HepG2 (cell line): ENCODE data around the gene TLNRD1. TPM values are rescaled to one million over a fixed set of nuclear protein-coding genes. Genes with fewer than 3 reads are reported as not detected.

ENCODE experiments used
- CENPX ChIP-seq: sonication (generic); formaldehyde crosslinking; IDR thresholded peaks from 2 replicates; pipeline ENCODE4 v1.9.0; 2021; ENCODE audit warnings: mild to moderate bottlenecking, missing genetic modification reagents, moderate library complexity
- CREB1 ChIP-seq, 2 experiments: fragments of 450-650 bp in 1 of 2; IDR thresholded peaks; 2 replicates each; pipeline ENCODE4 v1.6.1; 2016 to 2017; ENCODE audit warnings: control low read depth in 1 of 2, mild to moderate bottlenecking in 1 of 2, missing compliant biosample characterization in 1 of 2, missing genetic modification characterization in 1 of 2
- DNMT1 ChIP-seq: sonication (generic); formaldehyde crosslinking; IDR thresholded peaks from 2 replicates; pipeline ENCODE4 v1.5.1; 2020; ENCODE audit warnings: mild to moderate bottlenecking, missing genetic modification reagents
- ELF3 ChIP-seq: IDR thresholded peaks from 2 replicates; pipeline ENCODE4 v1.6.1; 2016; ENCODE audit warnings: missing genetic modification reagents, missing compliant biosample characterization
- HNRNPH1 ChIP-seq: fragments of 200-400 bp; formaldehyde crosslinking; optimal IDR thresholded peaks from 2 replicates; pipeline ENCODE3; 2017; ENCODE audit warnings: mild to moderate bottlenecking, low read depth, low read length
- KDM3A ChIP-seq: IDR thresholded peaks from 2 replicates; pipeline ENCODE4 v1.6.1; 2018; ENCODE audit warnings: low read depth, missing compliant biosample characterization
- MED13 ChIP-seq: sonication (generic); formaldehyde crosslinking; IDR thresholded peaks from 2 replicates; pipeline ENCODE4 v1.5.0; 2020; ENCODE audit warnings: missing genetic modification reagents
- NONO ChIP-seq, 2 experiments: fragments of 450-650 bp in 1 of 2; sonication (generic) in 1 of 2; formaldehyde crosslinking in 1 of 2; IDR thresholded peaks in 1 of 2; conservative IDR thresholded peaks in 1 of 2; 2 replicates each; pipeline versions ENCODE4 v1.6.1 to v1.8.0; 2017 to 2022; ENCODE audit warnings: mild to moderate bottlenecking in 1 of 2, missing genetic modification reagents in 1 of 2, moderate library complexity in 1 of 2
- RAD21 ChIP-seq: fragments of 450-650 bp; formaldehyde crosslinking; IDR thresholded peaks from 2 replicates; pipeline ENCODE4 v1.5.0; 2020; ENCODE audit warnings: mild to moderate bottlenecking
- SKI ChIP-seq: fragments of 450-650 bp; IDR thresholded peaks from one replicate; pipeline ENCODE4 v1.6.1; 2018; ENCODE audit warnings: mild to moderate bottlenecking; ENCODE audit not compliant: partially characterized antibody
- SYNCRIP ChIP-seq: fragments of 200-400 bp; formaldehyde crosslinking; IDR thresholded peaks from 2 replicates; pipeline ENCODE4 v1.6.1; 2018; ENCODE audit warnings: mild to moderate bottlenecking, low read depth, low read length; ENCODE audit not compliant: insufficient read depth
- THAP11 ChIP-seq: IDR thresholded peaks from 2 replicates; pipeline ENCODE4 v1.6.1; 2016; ENCODE audit warnings: missing biosample characterization, missing genetic modification reagents
- YEATS4 ChIP-seq: sonication (generic); formaldehyde crosslinking; IDR thresholded peaks from 2 replicates; pipeline ENCODE4 v1.4.0; 2020; ENCODE audit warnings: missing genetic modification reagents, borderline replicate concordance
- ZFP37 ChIP-seq: sonication (generic); formaldehyde crosslinking; IDR thresholded peaks from 2 replicates; pipeline ENCODE4 v1.4.0; 2020; ENCODE audit warnings: missing genetic modification reagents, borderline replicate concordance
- ZFP90 ChIP-seq: sonication (generic); formaldehyde crosslinking; IDR thresholded peaks from 2 replicates; pipeline ENCODE4 v1.8.0; 2022; ENCODE audit warnings: missing genetic modification reagents, mild to moderate bottlenecking, inconsistent platforms, borderline replicate concordance
- ZFY ChIP-seq: sonication (generic); formaldehyde crosslinking; IDR thresholded peaks from 2 replicates; pipeline ENCODE4 v1.4.0; 2020; ENCODE audit warnings: missing genetic modification reagents
- ZNF232 ChIP-seq: sonication (generic); formaldehyde crosslinking; IDR thresholded peaks from 2 replicates; pipeline ENCODE4 v1.4.0; 2020; ENCODE audit warnings: missing genetic modification reagents, borderline replicate concordance
- ZNF34 ChIP-seq: sonication (generic); formaldehyde crosslinking; IDR thresholded peaks from 2 replicates; pipeline ENCODE4 v1.4.0; 2020; ENCODE audit warnings: mild to moderate bottlenecking, missing genetic modification reagents, borderline replicate concordance
- ZNF615 ChIP-seq: sonication (generic); formaldehyde crosslinking; IDR thresholded peaks from 2 replicates; pipeline ENCODE4 v1.5.0; 2020; ENCODE audit warnings: mild to moderate bottlenecking, missing genetic modification reagents, borderline replicate concordance
- ZNF792 ChIP-seq: IDR thresholded peaks from 2 replicates; pipeline ENCODE4 v1.6.1; 2016
- ZSCAN30 ChIP-seq: sonication (generic); formaldehyde crosslinking; IDR thresholded peaks from 2 replicates; pipeline ENCODE4 v1.5.0; 2020; ENCODE audit warnings: mild to moderate bottlenecking, missing genetic modification reagents
- polyA plus RNA-seq, 8 experiments: library from polyadenylated mRNA; depleted of rRNA in 3 of 8; stranded (reverse) in 7 of 8; unstranded in 1 of 8; fragments of >200 nt; fragmentation: Illumina TruSeq in 4 of 8; extraction: Trizol in 4 of 8; gene quantifications; 2 replicates each; pipeline versions ENCODE4 v1.2.1 to v1.2.3, GENCODE V29; 2011 to 2016; ENCODE audit warnings: low read depth in 4 of 8, missing spikeins in 1 of 8, mixed read lengths in 1 of 8; ENCODE audit not compliant: insufficient read depth in 1 of 8
- total RNA-seq, 5 experiments: library from RNA; depleted of rRNA; stranded (reverse); fragments of >200 nt; fragmentation: Illumina TruSeq; extraction: Trizol; gene quantifications; 2 replicates each; pipeline ENCODE4 v1.2.3, GENCODE V29; 2016; ENCODE audit warnings: low read depth in 1 of 5
- TF ChIP-seq, protein P1 (sequence below): sonication (generic); formaldehyde crosslinking; IDR thresholded peaks from 2 replicates; pipeline ENCODE4 v1.4.0; 2020; ENCODE audit warnings: low read depth, mild to moderate bottlenecking, missing genetic modification reagents
- TF ChIP-seq, protein P2 (sequence below): sonication (generic); formaldehyde crosslinking; IDR thresholded peaks from 2 replicates; pipeline ENCODE4 v1.5.0; 2020; ENCODE audit warnings: missing genetic modification reagents

TLNRD1 gene
- total and polyA plus RNA-seq, 2 of the 13 experiments (the other 11 are each of a cell fraction or from before 2014, with no cell fraction given): 3.4 to 5.3 TPM

DNA sequence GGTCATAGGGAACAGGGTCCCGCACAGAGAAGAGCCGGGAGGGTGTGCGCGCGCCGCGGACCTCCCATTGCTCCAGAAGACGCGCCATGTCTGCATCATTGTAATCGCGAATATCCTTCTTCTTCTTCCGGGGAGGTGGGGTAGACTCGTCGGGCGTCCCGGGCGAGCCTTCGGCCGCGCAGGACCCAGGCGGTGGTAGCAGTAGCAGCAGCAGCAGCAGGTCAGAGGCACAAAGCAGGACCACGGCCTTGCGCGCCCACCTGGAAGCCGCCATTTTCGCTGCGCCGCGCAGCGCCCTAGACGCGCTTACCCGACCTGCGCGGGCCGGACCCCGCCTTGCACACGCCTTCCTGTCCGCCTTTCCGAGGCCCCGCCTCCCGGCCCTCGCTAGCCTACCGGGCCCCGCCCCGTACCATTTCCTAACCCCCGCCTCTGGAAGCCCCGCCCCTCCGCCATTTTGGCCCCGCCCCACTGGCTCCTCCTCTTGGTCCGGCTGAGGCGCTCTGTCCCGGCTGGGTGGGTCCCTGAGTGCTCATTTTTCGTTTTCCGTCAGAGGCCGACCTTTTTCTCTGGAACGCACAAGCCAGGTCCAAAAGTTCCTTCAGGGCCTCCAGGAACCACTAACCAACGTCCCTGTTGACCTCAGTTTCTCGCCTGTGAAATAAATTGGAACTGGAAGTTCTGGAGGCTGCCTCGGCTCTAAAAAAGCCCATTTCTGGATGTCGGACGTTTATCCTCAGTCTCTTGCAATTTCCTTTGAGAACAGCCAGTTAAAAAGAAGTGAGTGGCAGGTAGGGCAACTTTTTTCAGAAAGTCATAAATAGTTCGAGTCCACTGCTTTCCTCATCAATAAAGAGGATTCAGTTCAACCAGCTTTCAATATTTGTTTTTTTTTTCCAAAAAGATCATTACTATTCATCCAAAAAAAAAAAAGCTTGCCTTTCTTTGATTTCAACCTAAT, 10.9 kb upstream of the TLNRD1 start, which contains the start of gene MESD (continued):
- no peak for TF ChIP-seq ZNF232 (CRISPR knock-in tag)
- peak; percentile 57; the same call in 1 of the 2 replicates for TF ChIP-seq KDM3A (CRISPR knock-in tag)
- TF ChIP-seq YEATS4 (CRISPR knock-in tag): peak; percentile 79
- no peak for TF ChIP-seq ZNF34 (CRISPR knock-in tag)
- TF ChIP-seq HNRNPH1: no peak
- TF ChIP-seq CREB1 (IDR thresholded peaks at IDR 0.05): no peak
- 0 out of 2 replicates have a peak, but pooled peaks have one; percentile 9 for TF ChIP-seq CREB1 (CRISPR knock-in tag; IDR thresholded peaks at IDR 0.05)
- TF ChIP-seq ZFY (CRISPR knock-in tag): peak; percentile 84
- peak; percentile 74 for TF ChIP-seq THAP11 (CRISPR knock-in tag)
- TF ChIP-seq, protein P1, sequence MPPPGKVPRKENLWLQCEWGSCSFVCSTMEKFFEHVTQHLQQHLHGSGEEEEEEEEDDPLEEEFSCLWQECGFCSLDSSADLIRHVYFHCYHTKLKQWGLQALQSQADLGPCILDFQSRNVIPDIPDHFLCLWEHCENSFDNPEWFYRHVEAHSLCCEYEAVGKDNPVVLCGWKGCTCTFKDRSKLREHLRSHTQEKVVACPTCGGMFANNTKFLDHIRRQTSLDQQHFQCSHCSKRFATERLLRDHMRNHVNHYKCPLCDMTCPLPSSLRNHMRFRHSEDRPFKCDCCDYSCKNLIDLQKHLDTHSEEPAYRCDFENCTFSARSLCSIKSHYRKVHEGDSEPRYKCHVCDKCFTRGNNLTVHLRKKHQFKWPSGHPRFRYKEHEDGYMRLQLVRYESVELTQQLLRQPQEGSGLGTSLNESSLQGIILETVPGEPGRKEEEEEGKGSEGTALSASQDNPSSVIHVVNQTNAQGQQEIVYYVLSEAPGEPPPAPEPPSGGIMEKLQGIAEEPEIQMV: 0 out of 2 replicates have a peak, but pooled peaks have one; percentile 55
- no peak for TF ChIP-seq NONO (IDR thresholded peaks at IDR 0.05)
- TF ChIP-seq NONO (CRISPR knock-in tag; conservative IDR thresholded peaks at IDR 0.05): peak; percentile 61
- TF ChIP-seq ELF3 (CRISPR knock-in tag): peak; percentile 45; the same call in 1 of the 2 replicates
- no peak for TF ChIP-seq CENPX
- 0 out of 2 replicates have a peak, but pooled peaks have one; percentile 44 for TF ChIP-seq ZFP90 (CRISPR knock-in tag)
- TF ChIP-seq MED13 (CRISPR knock-in tag): no peak
- TF ChIP-seq SYNCRIP: no peak
- TF ChIP-seq ZNF615: no peak
- no peak for TF ChIP-seq ZFP37 (CRISPR knock-in tag)
- peak; percentile 42 for TF ChIP-seq SKI
- TF ChIP-seq, protein P2, sequence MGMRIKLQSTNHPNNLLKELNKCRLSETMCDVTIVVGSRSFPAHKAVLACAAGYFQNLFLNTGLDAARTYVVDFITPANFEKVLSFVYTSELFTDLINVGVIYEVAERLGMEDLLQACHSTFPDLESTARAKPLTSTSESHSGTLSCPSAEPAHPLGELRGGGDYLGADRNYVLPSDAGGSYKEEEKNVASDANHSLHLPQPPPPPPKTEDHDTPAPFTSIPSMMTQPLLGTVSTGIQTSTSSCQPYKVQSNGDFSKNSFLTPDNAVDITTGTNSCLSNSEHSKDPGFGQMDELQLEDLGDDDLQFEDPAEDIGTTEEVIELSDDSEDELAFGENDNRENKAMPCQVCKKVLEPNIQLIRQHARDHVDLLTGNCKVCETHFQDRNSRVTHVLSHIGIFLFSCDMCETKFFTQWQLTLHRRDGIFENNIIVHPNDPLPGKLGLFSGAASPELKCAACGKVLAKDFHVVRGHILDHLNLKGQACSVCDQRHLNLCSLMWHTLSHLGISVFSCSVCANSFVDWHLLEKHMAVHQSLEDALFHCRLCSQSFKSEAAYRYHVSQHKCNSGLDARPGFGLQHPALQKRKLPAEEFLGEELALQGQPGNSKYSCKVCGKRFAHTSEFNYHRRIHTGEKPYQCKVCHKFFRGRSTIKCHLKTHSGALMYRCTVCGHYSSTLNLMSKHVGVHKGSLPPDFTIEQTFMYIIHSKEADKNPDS (CRISPR knock-in tag): no peak
- TF ChIP-seq RAD21 (CRISPR knock-in tag): peak; percentile 19; the same call in 1 of the 2 replicates
- TF ChIP-seq ZNF792 (CRISPR knock-in tag): peak; percentile 74
- no peak for TF ChIP-seq ZSCAN30 (CRISPR knock-in tag)
- no peak for TF ChIP-seq DNMT1 (CRISPR knock-in tag)
